Left lung (tissue), 10 donors: ENCODE measurements around the gene CACNA1C. TPM values are rescaled to one million over a fixed set of nuclear protein-coding genes. Genes with fewer than 3 reads are reported as not detected.
"Not testable (repeated sequence)": the region's sequence is repeated elsewhere in the genome, so short reads cannot be mapped to it uniquely, and the experiment has no call there.

Source experiments
- ATAC-seq: fragments of 200-7000 bp; cut with Tn5 transposase; one replicate; pipeline ENCODE4 v1.9.1; 2020; ENCODE audit warnings: moderate library complexity
- DNase-seq, 4 donors: peaks; one replicate each; pipeline ENCODE4 v3.0.0-alpha.2; 2013 to 2020
- H3K27ac ChIP-seq, 2 donors: fragments of 200-600 bp; sonication (generic) in 1 of 2; one replicate each; pipeline versions ENCODE4 v1.5.0 to v1.8.0; 2020 to 2021
- H3K27me3 ChIP-seq, 2 donors: fragments of 200-600 bp; sonication (generic) in 1 of 2; one replicate each; pipeline versions ENCODE4 v1.5.0 to v1.8.0; 2020 to 2021
- H3K36me3 ChIP-seq, 2 donors: fragments of 200-600 bp; sonication (generic) in 1 of 2; one replicate each; pipeline versions ENCODE4 v1.5.0 to v1.8.0; 2020 to 2021
- H3K4me1 ChIP-seq, 2 donors: fragments of 200-600 bp; one replicate each; pipeline ENCODE4 v1.8.0; 2021
- H3K4me3 ChIP-seq, 2 donors: fragments of 200-600 bp; sonication (generic) in 1 of 2; one replicate each; pipeline versions ENCODE4 v1.5.0 to v1.8.0; 2020 to 2021; ENCODE audit warnings: mild to moderate bottlenecking in 1 of 2
- H3K9me3 ChIP-seq, 2 donors: fragments of 200-600 bp; sonication (generic) in 1 of 2; one replicate each; pipeline versions ENCODE4 v1.5.0 to v1.8.0; 2020 to 2021
- intact Hi-C, 2 donors: fragments of 100-400 bp; cut with DNase I; formaldehyde crosslinking; loops; one replicate each; pipeline versions ENCODE4 v1.11.2 to v1.14.2; 2022
- polyA plus RNA-seq, 6 donors: library from polyadenylated mRNA; unstranded; fragments of 120-200 nt; gene quantifications; one replicate each; pipeline ENCODE4 v1.2.1, GENCODE V29; 2013; ENCODE audit not compliant: insufficient read length in 6 of 6
- total RNA-seq, 2 donors: library from RNA; stranded (reverse); fragmentation: NEBNext Ultra II Directional; extraction: Animal tissue kit (Norgen Biotek cat#: 25700); gene quantifications; one replicate each; pipeline ENCODE4 v1.2.1, GENCODE V29; 2021
- TF ChIP-seq, protein P1 (sequence below), 2 donors: fragments of 200-600 bp; sonication (generic) in 1 of 2; IDR thresholded peaks; one replicate each; pipeline versions ENCODE4 v1.5.0 to v1.8.0; 2021; ENCODE audit warnings: antibody characterized with exemption in 2 of 2
- donor health status: DM: no; HTN: yes; CAD: no.
- donor health status: DM: no; HTN: no; CAD: no.

Gene CACNA1C
- total and polyA plus RNA-seq, 8 donors: 11.9 to 21.9 (median 14.2) TPM

DNA sequence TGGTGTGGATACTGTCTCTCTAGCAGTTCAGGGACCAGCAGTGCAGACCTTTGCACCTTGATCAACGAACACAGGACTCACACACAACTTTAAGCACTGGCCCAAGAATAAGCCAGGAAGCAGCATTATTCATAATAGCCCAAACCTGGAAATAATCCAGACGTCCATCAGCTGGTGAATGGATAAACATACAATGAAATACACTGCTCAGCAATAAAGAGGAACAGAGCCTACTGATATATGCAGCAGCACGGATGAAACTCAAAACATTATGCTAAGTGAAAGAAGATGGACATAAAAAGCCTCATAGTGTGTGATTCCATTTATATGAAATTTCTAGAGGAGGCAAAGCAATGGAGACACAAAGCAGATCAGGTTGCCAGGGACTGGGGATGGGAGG lies 438.0 kb downstream of the CACNA1C start:
- Histone ChIP-seq H3K9me3 (no peaks in the 10 kb centered on the region), H3K4me1 (peaks cover 7 to 15% of the 10 kb centered on the region in 2 donors), H3K27ac (no peak overlapping the region), H3K36me3 (no peaks in the 10 kb centered on the region), H3K27me3 (no peaks in the 10 kb centered on the region), H3K4me3 (no peak overlapping the region)
- ATAC-seq (no peak), DNase-seq (peak in 1 of 4 donors; percentile 23)
- TF ChIP-seq, protein P1, sequence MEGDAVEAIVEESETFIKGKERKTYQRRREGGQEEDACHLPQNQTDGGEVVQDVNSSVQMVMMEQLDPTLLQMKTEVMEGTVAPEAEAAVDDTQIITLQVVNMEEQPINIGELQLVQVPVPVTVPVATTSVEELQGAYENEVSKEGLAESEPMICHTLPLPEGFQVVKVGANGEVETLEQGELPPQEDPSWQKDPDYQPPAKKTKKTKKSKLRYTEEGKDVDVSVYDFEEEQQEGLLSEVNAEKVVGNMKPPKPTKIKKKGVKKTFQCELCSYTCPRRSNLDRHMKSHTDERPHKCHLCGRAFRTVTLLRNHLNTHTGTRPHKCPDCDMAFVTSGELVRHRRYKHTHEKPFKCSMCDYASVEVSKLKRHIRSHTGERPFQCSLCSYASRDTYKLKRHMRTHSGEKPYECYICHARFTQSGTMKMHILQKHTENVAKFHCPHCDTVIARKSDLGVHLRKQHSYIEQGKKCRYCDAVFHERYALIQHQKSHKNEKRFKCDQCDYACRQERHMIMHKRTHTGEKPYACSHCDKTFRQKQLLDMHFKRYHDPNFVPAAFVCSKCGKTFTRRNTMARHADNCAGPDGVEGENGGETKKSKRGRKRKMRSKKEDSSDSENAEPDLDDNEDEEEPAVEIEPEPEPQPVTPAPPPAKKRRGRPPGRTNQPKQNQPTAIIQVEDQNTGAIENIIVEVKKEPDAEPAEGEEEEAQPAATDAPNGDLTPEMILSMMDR (IDR thresholded peaks at IDR 0.05): no peak
- intact Hi-C loops: no loop called here

DNA sequence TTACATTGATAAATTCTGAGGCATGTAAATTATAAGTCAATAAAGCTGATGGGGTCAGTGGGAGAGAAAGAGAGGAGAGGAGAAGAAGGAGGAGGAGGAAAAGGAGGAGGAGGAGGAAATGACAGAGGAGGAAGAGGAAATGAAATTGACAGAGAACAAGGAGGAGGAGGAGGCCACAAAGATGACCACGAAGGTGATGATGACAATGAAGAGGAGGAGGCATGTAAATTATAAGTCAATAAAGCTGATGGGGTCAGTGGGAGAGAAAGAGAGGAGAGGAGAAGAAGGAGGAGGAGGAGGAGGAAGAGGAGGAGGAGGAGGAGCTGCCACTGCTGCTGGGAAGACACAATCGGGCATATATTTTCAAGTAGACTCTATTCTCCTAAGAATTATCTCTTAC lies 438.6 kb downstream of the CACNA1C start:
- DNase-seq, H3K4me3 ChIP-seq, intact Hi-C loops, ATAC-seq, H3K27ac ChIP-seq, H3K36me3 ChIP-seq, H3K27me3 ChIP-seq, H3K9me3 ChIP-seq: not testable (repeated sequence)
- peaks cover 7 to 15% of the 10 kb centered on the region in 2 donors for H3K4me1 ChIP-seq

DNA sequence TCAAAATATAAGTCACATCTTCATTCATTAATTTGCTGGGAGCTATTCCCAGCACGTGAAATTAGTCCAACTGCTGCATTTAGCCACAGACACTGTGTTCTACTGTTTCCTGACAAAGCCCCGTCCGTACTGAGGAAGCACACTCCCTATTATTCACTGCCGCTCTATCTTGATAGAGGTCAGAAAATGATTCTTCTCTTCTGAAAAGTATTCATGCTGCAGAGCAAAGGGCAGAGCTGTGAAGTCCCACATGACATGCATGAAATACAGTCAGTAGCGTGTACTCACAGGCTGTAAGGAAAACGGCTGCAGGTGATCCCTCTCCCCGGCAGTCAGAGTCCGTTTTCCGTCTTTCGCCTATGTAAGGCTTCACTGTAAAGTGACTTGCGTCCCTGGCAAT lies 439.4 kb downstream of the CACNA1C start:
- Histone ChIP-seq H3K4me3 (no peak overlapping the region), H3K27me3 (no peaks in the 10 kb centered on the region), H3K36me3 (no peaks in the 10 kb centered on the region), H3K9me3 (no peaks in the 10 kb centered on the region), H3K27ac (no peak overlapping the region), H3K4me1 (peaks cover 7 to 15% of the 10 kb centered on the region in 2 donors)
- TF ChIP-seq, protein P1 (IDR thresholded peaks at IDR 0.05): no peak
- intact Hi-C loops: no loop called here
- DNase-seq: no peak
- no peak for ATAC-seq

DNA sequence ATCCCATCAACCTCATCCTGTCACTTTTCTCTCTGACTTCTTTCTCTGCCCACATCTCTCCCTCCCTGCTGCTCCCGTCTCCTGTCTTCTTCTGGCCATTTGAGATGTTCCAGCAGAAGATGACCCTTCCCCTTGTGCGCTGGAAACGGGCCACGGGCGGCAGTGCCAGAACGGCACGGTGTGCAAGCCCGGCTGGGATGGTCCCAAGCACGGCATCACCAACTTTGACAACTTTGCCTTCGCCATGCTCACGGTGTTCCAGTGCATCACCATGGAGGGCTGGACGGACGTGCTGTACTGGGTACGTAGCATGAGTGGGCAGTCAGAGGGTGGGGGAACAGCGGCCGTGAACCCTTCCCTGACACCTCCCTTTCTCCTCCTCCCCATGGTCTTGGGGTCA lies 440.3 kb downstream of the CACNA1C start:
- intact Hi-C loops: no loop called here
- H3K27ac ChIP-seq: no peak overlapping the region
- TF ChIP-seq, protein P1 (IDR thresholded peaks at IDR 0.05): no peak
- no peaks in the 10 kb centered on the region for H3K9me3 ChIP-seq
- no peak for DNase-seq
- peaks cover 7 to 15% of the 10 kb centered on the region in 2 donors for H3K4me1 ChIP-seq
- no peaks in the 10 kb centered on the region for H3K36me3 ChIP-seq
- H3K27me3 ChIP-seq: no peaks in the 10 kb centered on the region
- ATAC-seq: no peak
- no peak overlapping the region for H3K4me3 ChIP-seq

DNA sequence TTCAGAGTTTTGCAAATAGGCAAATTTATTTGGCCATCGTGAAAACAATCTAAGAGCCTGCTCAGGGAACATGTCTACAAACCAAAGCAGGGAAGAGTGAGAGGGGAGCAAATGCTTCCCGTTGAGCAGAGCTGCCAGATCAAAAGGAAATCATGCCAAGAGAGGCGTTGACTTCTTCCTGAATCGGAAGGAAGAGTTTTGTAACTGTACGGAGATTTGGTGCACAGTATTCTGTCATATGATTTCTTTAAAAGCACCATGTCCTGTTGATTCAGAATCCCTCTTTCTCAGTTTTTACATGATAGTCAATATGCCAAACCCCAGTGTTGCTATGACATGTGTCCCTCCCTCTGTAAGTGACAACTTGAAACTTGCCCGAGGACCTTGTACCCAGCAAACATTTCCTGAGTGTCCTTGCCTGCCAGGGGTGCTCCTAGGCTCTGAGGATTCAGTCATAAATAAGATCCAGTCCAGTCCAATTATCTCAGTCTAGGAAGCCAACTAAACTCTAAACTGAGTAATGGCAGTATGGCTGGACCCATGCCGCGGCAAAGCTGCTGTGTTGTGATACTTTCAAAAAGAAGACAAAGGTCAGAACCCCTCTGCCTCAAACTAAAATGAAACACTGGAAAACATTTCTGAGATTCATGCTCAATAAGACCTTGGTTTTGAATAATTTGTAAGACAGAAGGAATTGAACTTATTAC lies 441.9 kb downstream of the CACNA1C start:
- intact Hi-C loops: no loop called here
- ATAC-seq (peak; percentile 69), DNase-seq (peak in 2 of 4 donors; percentile 72 to 80)

More for the DNA sequence above, 441.9 kb downstream of the CACNA1C start:
- Histone ChIP-seq H3K27ac (peak overlapping the region; percentile 39 to 46), H3K9me3 (no peaks in the 10 kb centered on the region), H3K4me3 (no peak overlapping the region), H3K36me3 (no peaks in the 10 kb centered on the region), H3K4me1 (peaks cover 7 to 15% of the 10 kb centered on the region in 2 donors), H3K27me3 (no peaks in the 10 kb centered on the region)
- TF ChIP-seq, protein P1 (IDR thresholded peaks at IDR 0.05): no peak
